NCI-H510A (cell line): ENCODE data around the gene NME3.

Experiments used
- DNase-seq: peaks from one replicate; lab custom pipeline; 2025; lab: John Stamatoyannopoulos, UW

Gene NME3

DNA sequence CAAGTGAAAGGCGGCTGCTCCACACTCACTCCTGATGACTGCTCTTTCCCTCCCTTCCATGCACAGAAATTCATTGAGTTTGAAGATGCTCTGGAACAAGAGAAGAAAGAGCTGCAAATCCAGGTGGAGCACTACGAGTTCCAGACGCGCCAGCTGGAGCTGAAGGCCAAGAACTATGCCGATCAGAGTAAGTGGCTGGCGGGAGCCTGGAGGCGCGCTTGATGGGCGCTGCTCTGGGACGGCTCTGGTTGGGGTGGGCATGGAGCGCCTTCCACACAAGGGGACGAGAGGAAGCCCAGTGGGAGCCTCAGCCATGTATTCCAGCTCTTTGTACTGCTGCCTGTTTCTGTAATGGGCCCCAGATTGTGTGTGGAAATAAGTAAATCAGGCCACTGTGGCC, 46.9 kb downstream of the NME3 start:
- DNase-seq = no peak

DNA sequence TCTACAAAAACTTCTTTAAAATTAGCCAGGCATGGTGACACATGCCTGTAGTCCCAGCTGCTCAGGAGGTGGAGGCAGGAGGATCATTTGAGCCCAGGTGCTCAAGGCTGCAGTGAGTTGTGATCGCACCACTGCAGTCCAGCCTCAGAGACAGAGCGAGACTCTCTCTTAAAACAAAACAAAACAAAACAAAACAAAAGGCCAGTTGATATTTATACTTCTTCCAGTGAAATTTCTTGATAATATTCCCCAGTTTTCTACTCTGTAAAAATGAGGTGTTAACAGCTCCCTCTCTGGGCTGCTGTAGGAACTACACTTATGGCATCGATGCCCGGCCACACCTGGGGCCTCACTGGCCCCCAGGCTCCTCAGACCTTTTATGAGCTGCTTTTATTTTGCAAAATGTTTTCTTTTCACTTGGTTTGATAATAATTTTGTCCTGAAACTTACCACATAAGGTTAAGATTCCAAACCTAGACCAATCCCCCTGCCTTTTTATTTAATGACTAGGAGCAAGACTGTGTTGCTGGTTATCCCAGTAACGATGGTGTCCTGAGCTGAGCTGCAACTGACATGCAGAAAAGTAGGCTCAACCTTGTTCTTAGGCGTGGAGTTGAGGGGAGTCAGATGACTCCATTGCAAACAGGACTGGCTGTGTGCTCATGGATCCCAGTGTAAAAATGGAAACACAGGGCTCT, 47.7 kb downstream of the NME3 start:
- DNase-seq = no peak

DNA sequence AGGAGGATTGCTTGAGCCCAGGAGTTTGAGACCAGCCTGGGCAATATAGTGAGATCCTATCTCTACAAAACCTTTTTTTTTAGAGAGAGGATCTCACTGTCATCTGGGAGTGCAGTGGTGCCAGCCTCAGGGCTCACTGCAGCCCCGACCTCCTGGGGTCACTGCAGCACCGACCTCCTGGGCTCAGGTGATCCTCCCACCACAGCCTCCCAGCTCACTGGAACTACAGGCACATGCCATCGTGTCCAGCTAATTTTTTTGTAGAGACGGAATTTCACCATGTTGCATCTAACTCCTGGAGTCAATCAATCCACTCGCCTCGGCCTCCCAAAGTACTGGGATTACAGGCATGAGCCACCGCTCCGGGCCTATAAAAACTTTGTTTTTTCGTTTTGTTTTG, 50.0 kb downstream of the NME3 start:
- DNase-seq = no peak
